Sigmoid colon (tissue), 7 donors: ENCODE results near the gene LRRC37A. TPM values are rescaled to one million over a fixed set of nuclear protein-coding genes. Genes with fewer than 3 reads are reported as not detected.
"Not testable (repeated sequence)": the region's sequence is repeated elsewhere in the genome, so short reads cannot be mapped to it uniquely, and the experiment has no call there.

ENCODE experiments used
- DNase-seq: peaks from one replicate; pipeline ENCODE4 v3.0.0-alpha.2; 2019
- H3K27ac ChIP-seq, 4 donors: fragments of 200-600 bp; sonication (generic); one replicate each; pipeline ENCODE4 v1.5.1; 2016 to 2019; ENCODE audit warnings: mild to moderate bottlenecking in 1 of 4
- H3K27me3 ChIP-seq, 3 donors: fragments of 200-600 bp; sonication (generic); one replicate each; pipeline ENCODE4 v1.5.1; 2019; ENCODE audit warnings: mild to moderate bottlenecking in 1 of 3
- H3K36me3 ChIP-seq, 4 donors: fragments of 200-600 bp; sonication (generic); one replicate each; pipeline ENCODE4 v1.5.1; 2016 to 2019
- H3K4me1 ChIP-seq, 4 donors: fragments of 200-600 bp; sonication (generic); one replicate each; pipeline ENCODE4 v1.5.1; 2017 to 2019
- H3K4me3 ChIP-seq, 4 donors: fragments of 200-600 bp; sonication (generic); one replicate each; pipeline ENCODE4 v1.5.1; 2017 to 2019; ENCODE audit warnings: mild to moderate bottlenecking in 2 of 4, moderate library complexity in 1 of 4
- H3K9me3 ChIP-seq, 4 donors: fragments of 200-600 bp in 3 of 4; sonication (generic) in 3 of 4; one replicate each; pipeline versions ENCODE4 v1.5.1 to v1.6.1; 2013 to 2019
- CTCF ChIP-seq, 4 experiments: fragments of 450-650 bp in 3 of 4; fragments of 200-600 bp in 1 of 4; IDR thresholded peaks; one replicate each; pipeline ENCODE4 v1.5.1; 2016 to 2019; ENCODE audit warnings: antibody characterized with exemption in 4 of 4, mild to moderate bottlenecking in 3 of 4, moderate library complexity in 2 of 4
- EP300 ChIP-seq, 4 donors: sonication (generic); formaldehyde crosslinking; IDR thresholded peaks; one replicate each; pipeline ENCODE4 v1.6.1; 2017; ENCODE audit warnings: antibody characterized with exemption in 4 of 4
- POLR2A ChIP-seq, 2 donors: fragments of 450-650 bp; IDR thresholded peaks; one replicate each; pipeline ENCODE4 v1.6.1; 2016; ENCODE audit warnings: antibody characterized with exemption in 2 of 2, mild to moderate bottlenecking in 2 of 2, moderate library complexity in 2 of 2
- POLR2AphosphoS5 ChIP-seq, 4 donors: sonication (generic); formaldehyde crosslinking; IDR thresholded peaks; one replicate each; pipeline ENCODE4 v1.6.1; 2017; ENCODE audit warnings: antibody characterized with exemption in 4 of 4
- WGBS, 2 donors: extraction: QIAGEN DNeasy Blood & Tissue Kit; methylation state at CpG; one replicate each; pipeline ENCODE4 v1.1.7; 2013; 5-methylcytosine and 5-hydroxymethylcytosine counted together
- intact Hi-C: fragments of 100-400 bp; cut with DNase I; formaldehyde crosslinking; loops from one replicate; pipeline ENCODE4 v1.15.1; 2023
- polyA plus RNA-seq, 3 donors: library from polyadenylated mRNA; stranded (reverse); fragments of 200-250 nt; gene quantifications; one replicate each; pipeline ENCODE4 v1.2.3, GENCODE V29; 2013
- total RNA-seq, 4 donors: library from RNA; depleted of rRNA; stranded (reverse); fragments of >200 nt; gene quantifications; one replicate each; pipeline ENCODE4 v1.1.0, GENCODE V29; 2016
- donor health status: healthy with polysubstance abuse.
- donor health status: Bipolar disorder and iron deficiency.
- donor health status: healthy.

The LRRC37A gene
- total RNA-seq, result 1 to 10 TPM; 1.2 to 4.7 (median 1.6) TPM
- 1 to 10 TPM in 1 of 3 donors, under 1 TPM in 2; 0.60 to 1.7 (median 0.69) TPM for polyA plus RNA-seq

DNA sequence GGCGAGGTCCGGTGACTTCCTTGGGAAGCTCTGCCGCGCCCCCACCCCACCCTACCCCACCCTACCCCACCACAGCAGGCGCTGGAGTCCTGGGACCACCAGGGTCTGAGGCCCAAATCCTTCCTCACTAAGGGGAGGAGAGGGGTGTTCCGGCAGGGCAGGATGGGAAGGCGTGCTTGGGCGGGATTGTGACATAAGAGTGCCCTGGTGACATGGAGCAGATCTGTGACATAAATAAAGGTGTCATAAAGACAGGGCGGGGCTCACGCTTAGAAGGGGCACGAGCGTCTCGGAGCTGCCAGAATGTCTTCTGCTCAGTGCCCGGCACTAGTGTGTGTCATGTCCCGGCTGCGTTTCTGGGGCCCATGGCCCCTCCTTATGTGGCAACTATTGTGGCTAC, at the start of gene LRRC37A:
LRRC37A (plus strand) TSS at position 301 of the 400 bp plus-strand sequence; CDS start at position 304, 3 bp downstream.
- H3K27ac ChIP-seq, H3K9me3 ChIP-seq, intact Hi-C loops, H3K4me1 ChIP-seq, DNase-seq, H3K36me3 ChIP-seq, H3K27me3 ChIP-seq, H3K4me3 ChIP-seq: not testable (repeated sequence)
- WGBS, 2 donors, result no CpG with 5 or more reads among the region's 16 CpGs

GRCh38 chr17:46249153-46249552, 45.8 kb upstream of the LRRC37A start:
- H3K27me3 ChIP-seq, H3K27ac ChIP-seq, H3K4me1 ChIP-seq, H3K9me3 ChIP-seq, H3K4me3 ChIP-seq, intact Hi-C loops, H3K36me3 ChIP-seq, DNase-seq: not testable (repeated sequence)
- 86 to 89% methylated on average over 3 of the region's 3 CpGs for WGBS, 2 donors

GRCh38 chr17:46252804-46253203, 42.1 kb upstream of the LRRC37A start:
- H3K27me3 ChIP-seq, H3K4me1 ChIP-seq, H3K27ac ChIP-seq, H3K4me3 ChIP-seq, intact Hi-C loops, H3K9me3 ChIP-seq, H3K36me3 ChIP-seq, DNase-seq: not testable (repeated sequence)
- 94% methylated on average over 22 of the region's 31 CpGs for WGBS, 2 donors

DNA sequence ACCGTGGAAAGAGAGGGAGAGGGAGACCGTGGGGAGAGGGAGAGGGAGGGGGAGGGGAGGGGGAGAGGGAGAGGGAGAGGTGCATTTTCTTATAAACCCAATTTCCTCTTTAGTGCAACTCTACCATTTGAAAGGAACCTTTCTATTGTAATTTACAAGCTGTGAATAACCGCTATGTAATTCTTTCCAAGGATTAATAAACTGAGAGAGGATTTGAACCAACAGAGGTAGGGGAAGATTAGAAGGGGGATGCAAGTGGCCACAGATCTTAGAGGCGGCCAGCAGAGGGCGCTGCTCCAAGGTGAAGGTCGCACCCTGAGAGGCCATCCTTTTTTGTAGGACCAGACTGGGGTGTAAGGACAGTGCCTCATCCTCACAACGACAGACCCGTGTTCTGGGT, 41.2 kb upstream of the LRRC37A start:
- H3K4me1 ChIP-seq, H3K36me3 ChIP-seq, H3K4me3 ChIP-seq, intact Hi-C loops, H3K27me3 ChIP-seq, DNase-seq, H3K9me3 ChIP-seq, H3K27ac ChIP-seq: not testable (repeated sequence)
- TF ChIP-seq CTCF (IDR thresholded peaks at IDR 0.05), result peak in 3 of 4 experiments; percentile 20 to 43 (median 36)
- WGBS, 2 donors, result 25 to 29% methylated on average over 8 of the region's 8 CpGs

DNA sequence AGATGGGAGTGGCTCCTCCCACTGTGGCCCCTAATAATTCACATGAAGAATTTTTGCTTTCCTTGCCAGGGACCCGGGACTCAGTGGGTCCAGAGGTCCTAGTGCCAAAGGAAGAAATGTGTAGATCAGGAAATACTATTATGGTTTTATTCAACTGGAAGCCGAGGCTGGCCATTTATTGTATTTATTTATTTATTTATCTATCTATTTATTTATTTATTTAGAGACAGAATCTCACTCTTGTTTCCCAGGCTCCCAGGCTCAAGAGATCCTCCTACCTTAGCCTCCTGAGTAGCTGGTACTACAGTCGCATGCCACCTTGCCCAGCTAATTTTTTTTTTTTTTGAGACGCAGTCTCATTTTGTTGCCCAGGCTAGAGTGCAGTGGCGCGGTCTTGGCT, 40.7 kb upstream of the LRRC37A start:
- H3K27me3 ChIP-seq, intact Hi-C loops, H3K27ac ChIP-seq, H3K9me3 ChIP-seq, H3K4me1 ChIP-seq, H3K36me3 ChIP-seq, H3K4me3 ChIP-seq, DNase-seq: not testable (repeated sequence)
- 92 to 94% methylated on average over 5 of the region's 6 CpGs for WGBS, 2 donors

- 91 to 92% methylated on average over 1 of the region's 1 CpG for WGBS, 2 donors
- intact Hi-C loops, H3K27ac ChIP-seq, H3K27me3 ChIP-seq, DNase-seq, H3K36me3 ChIP-seq, H3K9me3 ChIP-seq, H3K4me1 ChIP-seq, H3K4me3 ChIP-seq: not testable (repeated sequence)
Observed at GRCh38 chr17:46256369-46256768, 38.6 kb upstream of the LRRC37A start.

DNA sequence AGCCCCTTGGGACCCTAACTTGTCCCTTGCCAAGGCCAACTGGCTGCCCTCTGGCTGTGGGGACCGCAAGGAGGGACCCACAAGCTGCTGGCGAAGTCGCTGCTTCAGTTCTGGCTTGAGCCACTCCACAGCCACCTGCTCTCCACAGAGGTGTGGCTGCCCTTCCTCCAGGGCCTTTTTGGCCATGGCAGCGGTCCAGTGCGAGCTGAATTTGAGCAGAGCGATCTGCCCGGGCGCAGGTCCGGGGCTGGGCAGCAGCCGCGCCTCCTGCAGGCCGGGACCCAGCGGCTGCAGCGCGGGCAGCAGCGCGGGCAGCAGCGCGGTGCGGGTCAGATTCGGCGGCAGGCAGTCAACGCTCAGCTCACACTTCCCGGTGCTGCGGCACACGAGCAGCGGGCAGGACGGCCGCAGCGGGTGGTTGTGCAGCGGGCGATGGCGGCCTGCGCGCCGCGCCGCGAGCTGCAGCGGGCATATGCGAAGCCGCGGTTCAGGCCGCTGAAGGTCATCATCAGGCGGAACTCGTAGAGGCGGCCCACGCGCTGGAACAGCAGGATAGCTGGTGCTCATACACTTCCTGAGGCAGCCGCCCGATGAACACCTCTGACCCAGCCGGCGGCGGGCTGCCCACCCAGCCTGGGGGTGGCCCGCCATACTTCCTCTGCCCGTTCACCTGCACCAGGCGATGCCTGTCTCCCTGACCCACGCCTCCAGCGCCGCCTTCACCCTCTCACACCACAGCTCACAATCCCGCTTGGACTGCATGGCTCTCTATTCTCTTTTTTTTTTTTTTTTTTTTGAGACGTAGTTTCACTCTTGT, 34.9 kb upstream of the LRRC37A start:
- H3K4me1 ChIP-seq, DNase-seq, H3K36me3 ChIP-seq, H3K9me3 ChIP-seq, H3K27me3 ChIP-seq: not testable (repeated sequence)
- Histone ChIP-seq H3K4me3 (peak overlapping the region; percentile 10 to 40 (median 35)), H3K27ac (peak overlapping the region in 1 of 4 donors; percentile 27)
- intact Hi-C loops, result loop anchor here (10.0 kb wide), 1 partner anchor 65 kb away; the partner anchor contains the start of gene KANSL1
- 2 to 5% methylated on average over 43 to 52 of the region's 62 CpGs for WGBS, 2 donors

GRCh38 chr17:46262271-46262670, 32.7 kb upstream of the LRRC37A start:
- 94 to 95% methylated on average over 8 of the region's 8 CpGs for WGBS, 2 donors

More at GRCh38 chr17:46262271-46262670, 32.7 kb upstream of the LRRC37A start:
- Histone ChIP-seq H3K9me3 (no peaks in the 10 kb centered on the region), H3K4me3 (no peak overlapping the region), H3K36me3 (no peaks in the 10 kb centered on the region), H3K27ac (no peak overlapping the region), H3K4me1 (peaks cover 0 to 15% (median 12%) of the 10 kb centered on the region in 4 donors), H3K27me3 (no peaks in the 10 kb centered on the region)
- TF ChIP-seq POLR2A (IDR thresholded peaks at IDR 0.05), result no peak
- no peak for TF ChIP-seq CTCF (IDR thresholded peaks at IDR 0.05)
- no peak for TF ChIP-seq POLR2AphosphoS5 (IDR thresholded peaks at IDR 0.05)
- TF ChIP-seq EP300 (IDR thresholded peaks at IDR 0.05), result no peak
- DNase-seq, result no peak
- intact Hi-C loops, result loop anchor here (10.0 kb wide), 1 partner anchor 67 kb away; the partner anchor contains the start of gene KANSL1
